Activated CD8-positive, alpha-beta memory T cell treated with anti-CD3 and anti-CD28 coated beads, Interleukin-2, amount 50 U/mL, for 1 hour (primary cell): ENCODE data around the gene RAD52.

Experiments
- DNase-seq: peaks from one replicate; pipeline ENCODE4 v3.0.0-alpha.2; 2020; ENCODE audit errors: extremely low read depth

The RAD52 gene

GRCh38 chr12:949453-950191 lies at the start of gene RAD52:
TSS of gene RAD52 (minus strand) at chr12:949694. CDS start at chr12:933058, 16,636 bp downstream.
- peak; percentile 84 for DNase-seq

GRCh38 chr12:998020-998874 lies 48.8 kb upstream of the RAD52 start:
- DNase-seq, result no peak

- no peak for DNase-seq
Observed at GRCh38 chr12:997505-997904, 48.0 kb upstream of the RAD52 start.

- no peak for DNase-seq
Observed at GRCh38 chr12:996881-997280, 47.4 kb upstream of the RAD52 start.

GRCh38 chr12:992647-993046 lies 43.2 kb upstream of the RAD52 start:
- DNase-seq, result no peak

GRCh38 chr12:991350-992333 lies 42.1 kb upstream of the RAD52 start:
- peak; percentile 10 for DNase-seq

GRCh38 chr12:990661-991349 lies 41.3 kb upstream of the RAD52 start, which contains the start of gene ERC1:
TSS of gene ERC1 (plus strand) at chr12:991223. CDS start at chr12:1027904, 36,681 bp downstream.
- peak; percentile 39 for DNase-seq

DNA sequence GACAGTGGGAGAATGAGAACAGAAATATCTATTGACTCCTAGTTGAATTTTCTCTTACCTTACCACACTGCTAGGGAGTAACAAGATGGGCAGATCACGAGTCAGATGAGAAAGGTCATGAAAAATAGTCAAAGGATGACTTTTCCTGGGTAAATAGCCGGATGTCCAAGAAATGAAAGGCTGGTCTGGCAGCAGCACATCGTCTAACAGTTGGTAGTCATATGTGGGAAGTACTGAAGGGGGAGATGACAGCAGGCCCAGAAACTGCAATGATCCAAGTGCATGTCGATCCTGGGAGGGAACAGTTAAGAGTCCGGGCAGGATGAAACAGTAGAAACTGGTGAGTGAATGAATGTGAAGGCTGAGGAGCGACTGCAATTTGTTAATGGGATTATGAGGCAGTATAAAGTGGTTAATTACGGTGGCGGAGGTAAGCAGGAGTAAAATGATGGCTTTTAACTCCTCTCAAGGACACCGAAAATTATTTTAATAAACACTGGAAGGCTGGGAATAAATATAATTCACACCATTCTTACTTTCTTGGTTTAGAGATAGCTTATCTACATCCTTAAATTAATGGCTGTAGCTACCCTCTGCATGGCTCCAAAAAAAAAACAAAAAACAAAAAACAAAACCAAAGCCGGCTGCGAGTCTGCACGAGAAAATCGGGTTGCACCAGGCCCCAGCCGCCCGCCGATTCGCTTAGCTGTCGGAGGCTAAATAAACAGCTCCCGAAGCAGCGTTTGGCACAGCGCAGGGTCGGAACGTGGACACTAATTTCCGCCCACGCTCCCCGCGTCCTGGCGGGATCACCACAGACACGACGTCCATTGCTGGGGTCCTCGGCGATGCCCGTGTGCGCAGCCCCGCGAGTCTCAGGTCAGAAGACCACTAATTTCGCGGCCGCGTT lies 40.5 kb upstream of the RAD52 start:
- peak; percentile 7 for DNase-seq

- no peak for DNase-seq
Observed at GRCh38 chr12:989051-989450, 39.6 kb upstream of the RAD52 start.

DNA sequence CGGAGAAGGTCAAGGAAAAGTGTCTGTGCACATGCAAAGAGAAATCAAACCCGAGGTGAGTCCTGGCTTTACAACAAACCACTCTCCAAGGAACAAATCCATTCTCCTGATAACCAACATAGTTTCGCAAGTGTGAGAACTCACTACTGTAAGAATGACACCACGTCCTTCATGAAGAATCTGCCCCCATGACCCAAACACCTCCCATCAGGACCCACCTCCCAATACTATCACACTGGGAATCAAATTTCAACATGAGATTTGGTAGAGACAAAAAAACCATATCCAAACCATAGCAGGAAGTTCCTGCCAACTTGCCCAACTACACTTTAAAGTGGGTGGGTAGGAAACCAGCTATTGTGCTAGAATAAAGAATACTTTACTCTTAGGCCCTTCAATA lies 39.2 kb upstream of the RAD52 start:
- DNase-seq, result no peak

- no peak for DNase-seq
Observed at GRCh38 chr12:981961-982360, 32.5 kb upstream of the RAD52 start.

DNA sequence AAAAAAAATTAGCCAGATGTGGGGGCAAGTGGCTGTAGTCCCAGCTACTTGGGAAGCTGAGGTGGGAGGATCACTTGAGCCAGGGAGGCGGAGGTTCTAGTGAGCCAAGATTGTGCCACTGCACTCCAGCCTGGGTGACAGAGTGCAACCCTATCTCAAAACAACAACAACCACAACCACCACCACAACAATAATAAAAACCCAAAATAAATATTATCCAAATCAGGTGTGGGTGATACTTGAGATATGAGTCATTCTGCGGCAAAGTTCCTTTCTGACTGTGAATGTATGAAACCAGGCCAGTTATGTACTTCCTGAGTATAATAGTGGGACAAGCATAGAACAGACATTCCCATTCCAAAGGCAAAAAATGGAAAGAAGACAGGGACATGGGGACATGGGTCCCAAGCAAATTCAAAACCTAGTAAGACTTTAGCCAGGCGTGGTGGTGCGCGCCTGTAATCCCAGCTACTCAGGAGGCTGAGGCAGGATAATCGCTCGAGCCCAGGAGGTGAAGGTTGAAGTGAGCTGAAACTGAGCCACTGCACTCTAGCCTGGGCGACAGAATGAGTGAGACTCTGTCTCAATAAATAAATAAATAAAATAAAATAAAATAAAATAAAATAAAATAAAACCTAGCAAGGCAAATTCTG lies 31.8 kb upstream of the RAD52 start:
- no peak for DNase-seq

DNA sequence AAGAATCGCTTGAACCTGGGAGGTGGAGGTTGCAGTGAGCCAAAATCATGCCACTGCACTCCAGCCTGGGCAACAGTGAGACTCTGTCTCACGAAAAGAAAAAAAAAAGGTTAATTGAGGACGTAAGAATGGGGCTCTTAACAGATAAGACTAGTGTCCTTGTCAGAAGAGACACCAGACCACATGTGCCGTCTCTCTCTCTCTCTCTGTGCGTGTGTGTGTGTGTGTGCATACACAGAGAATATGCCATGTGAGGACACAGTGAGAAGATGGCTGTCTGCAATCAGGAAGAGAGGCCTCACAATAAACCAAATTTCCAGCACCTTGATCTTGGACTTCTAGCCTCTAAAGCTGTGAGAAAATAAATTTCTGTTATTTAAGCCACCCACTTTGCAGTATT lies 29.9 kb upstream of the RAD52 start:
- no peak for DNase-seq

DNA sequence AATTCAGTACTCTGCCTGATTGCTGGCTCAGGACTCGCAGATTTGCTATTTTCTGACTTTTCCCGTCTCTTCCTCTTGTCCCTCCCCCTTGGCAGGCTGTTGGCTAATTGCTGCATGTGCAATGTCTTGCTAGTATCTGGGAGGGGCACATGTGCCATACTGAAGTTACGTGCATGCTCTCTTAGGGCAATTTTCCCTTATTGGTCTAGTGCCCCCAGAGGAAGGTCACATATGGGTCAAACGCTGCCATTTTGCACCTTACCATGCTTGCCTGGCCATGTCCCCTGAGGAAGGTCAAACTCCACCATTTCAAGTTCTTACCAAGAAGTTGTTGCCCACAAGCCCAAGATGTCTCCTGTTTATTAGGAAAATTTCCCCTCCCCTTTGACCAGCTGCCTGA lies 27.7 kb upstream of the RAD52 start:
- no peak for DNase-seq

DNA sequence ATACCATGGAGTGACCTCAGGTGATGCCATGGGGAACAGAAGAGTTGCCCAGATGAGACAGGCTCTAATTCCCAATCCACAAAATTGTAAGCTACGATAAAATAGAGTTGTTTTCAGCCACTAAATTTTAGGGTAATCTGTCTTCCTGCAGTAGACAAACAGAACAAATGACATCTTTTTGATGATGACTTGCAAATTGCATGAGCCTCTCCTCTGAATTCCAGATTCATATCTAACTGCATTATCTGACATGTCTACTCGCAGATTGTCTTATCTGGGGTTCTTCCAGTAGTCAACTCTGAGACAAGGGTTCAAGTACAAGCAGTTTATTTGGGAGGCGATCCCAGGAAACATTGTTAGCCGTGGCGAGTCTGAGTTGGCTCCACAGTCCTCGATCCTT lies 27.1 kb upstream of the RAD52 start:
- DNase-seq, result no peak

- no peak for DNase-seq
Observed at GRCh38 chr12:974271-974862, 24.9 kb upstream of the RAD52 start.

GRCh38 chr12:971991-972390 lies 22.5 kb upstream of the RAD52 start:
- no peak for DNase-seq

GRCh38 chr12:969821-970220 lies 20.3 kb upstream of the RAD52 start:
- DNase-seq, result no peak

- DNase-seq, result no peak
Observed at GRCh38 chr12:968545-968944, 19.1 kb upstream of the RAD52 start.
